ENCODE data around the gene AIMP1.

Gene AIMP1

DNA sequence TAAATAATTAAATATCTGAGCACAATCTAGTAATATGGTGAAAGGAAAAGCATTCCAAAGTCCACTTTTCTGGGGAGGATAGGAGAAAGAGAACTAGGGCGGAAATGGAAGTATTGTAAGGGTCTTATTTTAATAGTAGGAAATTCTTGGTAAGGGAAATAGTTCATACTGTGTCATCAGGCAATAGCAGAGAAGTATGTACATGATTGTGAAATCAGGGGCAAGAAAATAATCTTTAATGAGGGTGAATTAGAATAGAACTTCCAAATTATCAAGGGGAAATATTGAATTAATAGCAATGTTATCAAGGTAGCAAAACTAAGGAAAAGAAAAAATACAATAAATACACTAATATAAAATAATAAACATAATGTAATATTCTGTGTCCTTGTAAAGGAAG is 37.4 kb downstream of the AIMP1 start:
- TF ChIP-seq, protein P1, sequence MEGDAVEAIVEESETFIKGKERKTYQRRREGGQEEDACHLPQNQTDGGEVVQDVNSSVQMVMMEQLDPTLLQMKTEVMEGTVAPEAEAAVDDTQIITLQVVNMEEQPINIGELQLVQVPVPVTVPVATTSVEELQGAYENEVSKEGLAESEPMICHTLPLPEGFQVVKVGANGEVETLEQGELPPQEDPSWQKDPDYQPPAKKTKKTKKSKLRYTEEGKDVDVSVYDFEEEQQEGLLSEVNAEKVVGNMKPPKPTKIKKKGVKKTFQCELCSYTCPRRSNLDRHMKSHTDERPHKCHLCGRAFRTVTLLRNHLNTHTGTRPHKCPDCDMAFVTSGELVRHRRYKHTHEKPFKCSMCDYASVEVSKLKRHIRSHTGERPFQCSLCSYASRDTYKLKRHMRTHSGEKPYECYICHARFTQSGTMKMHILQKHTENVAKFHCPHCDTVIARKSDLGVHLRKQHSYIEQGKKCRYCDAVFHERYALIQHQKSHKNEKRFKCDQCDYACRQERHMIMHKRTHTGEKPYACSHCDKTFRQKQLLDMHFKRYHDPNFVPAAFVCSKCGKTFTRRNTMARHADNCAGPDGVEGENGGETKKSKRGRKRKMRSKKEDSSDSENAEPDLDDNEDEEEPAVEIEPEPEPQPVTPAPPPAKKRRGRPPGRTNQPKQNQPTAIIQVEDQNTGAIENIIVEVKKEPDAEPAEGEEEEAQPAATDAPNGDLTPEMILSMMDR (conservative IDR thresholded peaks at IDR 0.05): no peak
- H3K27ac ChIP-seq: no peak overlapping the region

DNA sequence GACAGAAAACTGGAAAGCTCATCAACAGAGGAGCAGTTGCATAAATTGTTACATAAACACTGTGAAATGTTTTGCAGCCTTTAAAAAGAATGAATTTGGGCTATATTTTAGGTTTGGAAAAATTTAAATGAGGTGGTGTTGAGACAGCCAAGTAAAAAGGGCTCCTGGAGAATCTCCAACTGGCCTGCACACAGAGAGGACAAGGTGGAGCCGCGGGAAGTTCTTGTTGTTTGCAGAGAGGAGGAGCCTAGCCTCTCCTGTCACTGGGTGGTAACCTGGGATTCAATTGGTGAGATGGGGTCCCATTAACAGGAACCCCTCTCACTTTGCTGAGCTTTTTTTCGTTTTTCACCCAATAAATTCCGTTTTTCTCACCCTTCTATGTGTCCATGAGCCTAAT is 38.8 kb downstream of the AIMP1 start:
- TF ChIP-seq, protein P1 (conservative IDR thresholded peaks at IDR 0.05): no peak
- H3K27ac ChIP-seq: no peak overlapping the region

DNA sequence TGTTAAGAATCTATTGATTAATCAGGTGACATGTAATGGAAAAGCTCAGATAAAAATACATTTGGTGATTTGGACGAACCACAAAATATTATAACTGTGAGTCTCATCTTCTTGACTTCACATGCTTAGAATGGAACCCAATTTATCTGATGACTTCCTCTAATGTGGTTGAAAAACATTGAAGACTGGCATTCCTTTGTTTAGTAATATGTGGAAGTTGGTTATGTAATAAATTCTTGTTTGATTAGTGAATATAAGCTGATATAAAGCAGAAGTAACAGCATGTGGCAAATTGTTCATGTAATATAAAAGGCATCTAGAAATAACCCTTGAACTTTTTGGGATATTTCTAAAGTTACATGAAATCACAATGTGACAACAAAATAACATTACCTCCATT is 42.5 kb downstream of the AIMP1 start:
- H3K27ac ChIP-seq: no peak overlapping the region
- TF ChIP-seq, protein P1 (conservative IDR thresholded peaks at IDR 0.05): no peak

DNA sequence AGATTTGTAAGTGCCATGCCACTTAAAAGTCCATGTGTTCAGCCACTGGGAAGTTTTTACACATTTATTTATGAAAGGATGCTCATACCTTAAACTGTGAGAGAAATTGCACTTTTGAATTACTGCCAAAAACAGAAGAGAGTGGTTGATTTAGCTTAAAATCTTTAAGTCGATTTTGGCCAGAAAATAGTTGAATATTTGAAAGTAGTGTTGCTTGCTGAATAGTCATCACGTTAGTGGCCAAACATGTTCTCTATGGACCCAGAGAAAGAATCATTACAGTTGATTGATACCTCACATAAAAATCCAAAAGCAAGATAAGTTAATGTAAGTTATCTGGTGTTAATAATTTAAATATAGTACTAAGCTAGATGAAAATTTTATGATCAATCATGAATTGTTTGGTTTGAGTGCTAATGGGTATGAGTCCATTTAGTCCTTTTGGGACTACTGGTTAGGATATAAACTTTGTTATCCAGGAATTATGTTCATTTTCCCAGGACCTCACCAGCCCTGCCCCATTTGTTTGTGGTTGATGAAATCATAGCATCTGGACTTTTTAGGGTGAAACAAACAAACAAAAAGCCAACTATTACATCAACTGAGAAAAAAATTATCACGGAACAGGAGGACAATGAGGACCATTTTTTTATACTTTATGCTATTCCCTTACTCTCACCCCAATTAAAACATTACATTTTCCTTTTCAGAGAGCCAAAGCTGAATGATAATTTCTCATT is 45.9 kb downstream of the AIMP1 start:
- TF ChIP-seq, protein P1 (conservative IDR thresholded peaks at IDR 0.05): no peak
- no peak overlapping the region for H3K27ac ChIP-seq

DNA sequence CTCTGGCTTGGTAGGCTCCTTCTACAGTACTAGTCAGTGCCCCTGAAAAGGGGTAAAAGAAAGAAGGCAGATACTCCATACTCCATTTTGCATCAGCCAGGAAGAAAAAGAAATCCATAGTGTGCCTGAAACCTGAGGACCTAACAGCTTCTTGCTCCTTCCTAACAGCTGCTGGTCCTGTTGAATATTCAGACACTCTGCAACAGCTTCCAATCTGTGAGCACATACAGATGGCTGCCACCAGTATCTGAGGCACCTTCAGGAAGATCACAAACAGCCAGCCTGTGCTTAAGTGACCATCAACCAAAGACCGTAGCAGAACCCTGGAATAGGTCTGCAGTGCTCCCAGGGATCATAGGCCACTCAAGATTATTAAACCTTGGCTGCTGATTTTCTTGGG is 47.9 kb downstream of the AIMP1 start:
- TF ChIP-seq, protein P1 (conservative IDR thresholded peaks at IDR 0.05): no peak
- H3K27ac ChIP-seq: no peak overlapping the region

DNA sequence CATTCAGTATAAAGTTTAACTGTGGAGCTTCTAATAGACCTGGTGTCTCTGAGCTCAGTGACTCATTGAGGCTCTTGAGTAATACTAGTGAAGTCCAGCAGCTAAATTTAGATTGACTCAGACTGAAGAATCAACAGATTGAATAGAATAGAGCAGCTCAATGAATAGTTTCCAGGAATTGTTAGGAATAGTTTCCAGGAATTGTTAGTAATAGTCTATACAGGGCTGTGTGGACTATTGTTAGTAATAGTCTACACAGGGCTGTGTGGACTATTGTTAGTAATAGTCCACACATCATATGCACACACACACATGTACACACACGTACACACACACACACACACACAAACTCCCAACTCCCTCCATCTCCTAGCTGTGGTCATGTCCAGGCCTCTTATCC is 49.3 kb downstream of the AIMP1 start:
- TF ChIP-seq, protein P1 (conservative IDR thresholded peaks at IDR 0.05): no peak
- no peak overlapping the region for H3K27ac ChIP-seq

DNA sequence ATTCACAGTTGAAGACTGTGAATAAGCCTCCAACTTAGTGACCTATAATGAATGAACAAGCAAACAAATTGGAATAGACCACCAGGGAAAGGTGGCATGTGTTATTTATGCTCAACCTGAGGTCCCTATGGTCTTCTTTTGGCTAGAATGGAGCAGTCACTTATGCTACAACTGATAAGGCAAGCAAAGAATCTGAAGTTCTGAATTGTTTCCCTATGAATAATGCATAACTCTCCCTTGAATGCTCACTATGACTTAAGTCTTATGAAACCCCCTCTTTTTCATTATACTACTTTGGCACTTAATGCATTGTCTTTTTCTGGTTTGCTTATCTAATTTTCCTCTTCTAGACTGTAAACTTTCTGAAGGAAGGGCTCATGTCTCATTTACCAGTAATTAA is 49.7 kb downstream of the AIMP1 start:
- H3K27ac ChIP-seq: no peak overlapping the region
- TF ChIP-seq, protein P1 (conservative IDR thresholded peaks at IDR 0.05): no peak
